ENCODE results near the gene HGFAC.

HGFAC gene

DNA sequence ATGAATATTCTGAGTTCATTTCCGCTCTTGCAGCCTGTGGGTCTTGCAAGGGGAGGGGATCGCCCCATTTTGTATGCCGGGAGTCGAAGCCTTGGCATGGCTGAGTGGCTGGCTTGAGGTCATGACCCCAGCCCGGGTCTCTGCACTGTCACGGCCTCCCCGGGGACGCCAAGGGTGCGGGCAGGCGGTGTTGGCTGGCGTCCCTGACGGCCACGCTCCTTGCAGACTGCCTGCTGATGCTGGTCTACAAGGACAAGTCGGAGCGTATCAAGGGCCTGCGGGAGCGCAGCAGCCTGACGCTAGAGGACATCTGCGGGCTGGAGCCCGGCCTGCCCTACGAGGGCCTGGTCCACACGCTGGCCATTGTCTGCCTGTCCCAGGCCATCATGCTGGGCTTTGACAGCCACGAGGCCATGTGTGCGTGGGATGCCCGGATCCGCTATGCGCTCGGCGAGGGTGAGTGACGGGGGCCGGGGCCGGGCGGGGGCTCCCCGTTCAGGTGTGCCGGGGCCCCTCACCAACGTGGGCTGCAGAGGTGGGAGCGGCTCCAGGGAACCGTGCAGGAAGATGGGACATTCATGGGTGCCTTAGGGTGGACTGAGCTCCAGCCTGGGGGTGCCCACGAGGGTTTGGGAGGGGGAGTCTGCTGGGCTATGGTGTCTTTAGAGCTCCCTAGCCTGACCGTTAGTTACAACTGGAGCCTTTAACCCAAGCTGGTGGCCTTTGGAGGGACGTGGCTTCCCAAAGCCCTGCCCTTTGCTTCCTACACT, 31.6 kb downstream of the HGFAC start:
- no peak for DNase-seq (ENCODE audit: low read depth in 2 of 2)

DNA sequence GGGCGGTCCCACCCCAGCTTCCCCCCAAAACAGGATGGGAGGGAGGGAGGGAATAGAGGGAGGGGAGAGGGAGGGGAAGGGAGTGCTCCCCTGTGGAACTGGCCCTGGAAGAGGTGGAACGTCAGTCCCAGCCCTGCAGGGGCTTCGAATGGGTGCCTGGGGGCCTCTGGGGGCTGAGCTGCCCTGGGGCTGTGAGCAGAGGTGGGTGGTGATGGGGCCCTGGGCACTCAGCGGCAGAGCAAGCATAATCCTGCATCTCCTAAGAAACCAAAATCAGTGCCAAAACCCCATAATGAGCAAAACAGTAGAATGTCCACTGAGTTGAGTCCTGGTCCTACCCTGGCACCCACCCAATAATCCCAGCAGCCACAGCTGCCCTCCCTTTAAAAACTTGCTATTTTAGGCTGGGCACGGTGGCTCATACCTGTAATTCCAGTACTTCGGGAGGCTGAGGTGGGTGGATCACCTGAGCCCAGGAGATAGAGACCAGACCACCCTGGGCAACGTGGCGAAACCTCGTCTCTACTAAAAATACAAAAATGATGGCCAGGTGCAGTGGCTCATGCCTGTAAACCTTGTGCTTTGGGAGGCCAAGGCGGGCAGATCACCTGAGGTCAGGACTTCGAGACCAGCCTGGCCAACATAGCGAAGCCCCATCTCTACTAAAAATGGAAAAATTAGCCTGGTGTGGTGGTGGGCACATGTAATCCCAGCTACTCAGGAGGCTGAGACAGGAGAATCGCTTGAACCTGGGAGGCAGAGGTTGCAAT, 32.4 kb downstream of the HGFAC start:
- DNase-seq (ENCODE audit: low read depth in 2 of 2), result no peak

DNA sequence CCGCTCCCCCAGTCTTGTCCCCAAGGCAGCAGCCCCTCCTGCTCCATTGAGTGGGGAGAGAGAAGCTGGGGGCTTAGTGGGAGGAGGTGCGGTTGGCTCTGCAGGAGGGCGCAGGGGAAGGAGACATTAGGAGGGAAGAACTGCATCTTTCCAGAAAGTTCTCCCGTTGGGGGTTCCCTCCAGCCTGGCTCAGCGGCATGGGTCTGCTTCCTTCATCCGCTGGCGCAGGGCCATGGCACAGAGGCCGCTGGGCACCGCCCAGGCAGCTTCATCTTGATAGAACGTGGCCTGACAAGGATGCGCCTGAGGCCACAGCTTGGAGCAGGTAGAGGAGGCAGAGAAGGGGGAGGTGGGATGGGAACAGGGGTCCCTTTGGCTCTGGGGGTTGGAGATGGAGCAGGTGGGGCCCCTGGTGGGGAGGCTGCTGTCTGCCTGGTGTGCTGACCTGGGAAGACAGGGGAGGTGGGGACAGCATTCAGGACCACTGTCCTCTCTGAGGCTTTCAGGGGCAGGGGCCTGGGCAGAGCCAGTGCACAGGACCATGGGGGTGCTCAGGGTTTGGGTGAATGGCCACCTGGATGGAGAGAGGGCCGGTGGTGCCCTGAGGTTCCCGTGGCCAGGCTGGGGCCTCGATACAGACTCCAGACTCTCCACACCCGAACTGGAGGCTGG, 33.4 kb downstream of the HGFAC start:
- no peak for DNase-seq (ENCODE audit: low read depth in 2 of 2)

DNA sequence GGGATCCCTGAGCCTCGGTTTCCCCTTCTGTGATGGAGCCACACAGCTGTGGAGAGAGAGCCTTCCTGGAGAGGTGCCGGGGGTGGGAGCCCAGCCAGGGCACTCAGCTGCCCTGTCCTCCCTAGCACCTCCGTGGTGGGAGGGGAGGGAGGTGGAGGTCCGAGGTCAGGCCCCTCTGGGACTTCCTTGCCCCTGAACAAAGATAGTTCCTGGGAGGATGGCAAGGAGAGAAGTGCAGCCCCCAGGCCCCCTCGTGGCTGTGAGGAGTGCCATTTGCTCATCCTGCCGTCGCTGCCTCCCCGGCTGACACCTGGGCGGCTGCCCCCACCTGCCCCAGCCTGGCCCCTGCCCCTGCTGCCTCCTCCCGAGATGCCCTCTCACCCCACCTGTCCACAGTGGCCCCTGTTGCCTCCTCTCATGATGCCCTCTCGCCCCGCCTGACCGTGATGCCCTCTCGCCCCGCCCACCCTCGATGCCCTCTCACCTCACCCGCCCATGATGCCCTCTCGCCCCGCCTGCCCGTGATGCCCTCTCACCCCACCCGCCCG, 34.0 kb downstream of the HGFAC start:
- DNase-seq (ENCODE audit: low read depth in 2 of 2), result no peak

DNA sequence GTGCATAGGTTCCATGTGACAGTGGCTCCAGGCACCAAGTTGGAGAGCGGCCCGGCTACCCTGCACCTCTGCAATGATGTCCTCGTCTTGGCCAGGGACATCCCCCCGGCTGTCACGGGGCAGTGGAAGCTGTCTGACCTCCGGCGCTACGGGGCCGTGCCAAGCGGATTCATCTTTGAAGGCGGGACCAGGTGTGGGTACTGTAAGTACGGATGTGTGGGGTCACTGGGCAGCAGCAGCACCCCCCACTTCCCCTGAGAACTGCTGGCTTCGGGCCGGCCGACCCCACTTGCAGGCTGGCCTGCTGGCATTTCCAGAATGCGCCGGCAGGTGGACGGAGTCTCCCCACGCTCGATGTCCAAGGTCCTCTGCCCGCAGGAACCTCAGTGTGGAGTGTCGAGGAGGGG, 34.6 kb downstream of the HGFAC start:
- no peak for DNase-seq (ENCODE audit: low read depth in 2 of 2)

DNA sequence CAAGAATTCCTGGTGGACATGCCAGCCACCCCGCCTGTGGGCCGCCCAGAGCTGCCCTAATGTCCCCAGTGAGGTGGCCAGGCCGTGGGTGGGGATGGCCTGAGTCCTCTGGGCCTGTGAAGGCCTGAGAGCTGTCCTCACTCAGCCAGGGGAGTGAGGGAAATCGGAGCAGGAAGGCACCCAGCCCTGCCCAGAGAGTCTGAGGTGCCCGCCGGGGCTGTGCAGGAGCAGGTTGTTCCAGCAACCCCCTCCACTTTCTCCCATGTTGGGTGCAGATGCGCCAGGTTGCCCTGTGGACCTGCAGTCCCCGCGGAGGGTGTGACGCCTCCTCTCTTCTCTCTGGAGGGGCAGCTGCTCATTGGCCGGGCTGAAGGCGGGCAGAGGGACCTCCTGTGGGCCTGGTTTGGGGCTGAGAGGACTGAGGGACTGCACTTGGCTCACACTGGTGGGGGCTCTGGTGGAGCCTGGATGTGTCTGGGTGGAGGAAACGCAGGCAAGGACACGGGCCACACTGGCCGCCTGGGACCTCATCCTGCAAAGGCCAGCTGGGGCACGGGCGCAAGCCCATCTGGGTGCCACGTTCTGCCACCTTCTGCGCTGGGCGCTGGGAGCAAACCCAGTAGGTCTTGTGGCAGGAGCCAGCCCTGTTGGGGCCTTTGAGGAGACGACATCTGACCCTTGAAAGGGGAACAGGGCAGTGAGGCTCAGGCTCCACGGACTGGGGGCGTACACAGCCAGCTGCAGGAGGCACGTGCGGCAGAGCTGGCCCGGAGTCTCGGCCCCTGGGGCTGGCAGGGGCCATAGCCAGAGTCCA, 35.4 kb downstream of the HGFAC start:
- no peak for DNase-seq (ENCODE audit: low read depth in 2 of 2)

DNA sequence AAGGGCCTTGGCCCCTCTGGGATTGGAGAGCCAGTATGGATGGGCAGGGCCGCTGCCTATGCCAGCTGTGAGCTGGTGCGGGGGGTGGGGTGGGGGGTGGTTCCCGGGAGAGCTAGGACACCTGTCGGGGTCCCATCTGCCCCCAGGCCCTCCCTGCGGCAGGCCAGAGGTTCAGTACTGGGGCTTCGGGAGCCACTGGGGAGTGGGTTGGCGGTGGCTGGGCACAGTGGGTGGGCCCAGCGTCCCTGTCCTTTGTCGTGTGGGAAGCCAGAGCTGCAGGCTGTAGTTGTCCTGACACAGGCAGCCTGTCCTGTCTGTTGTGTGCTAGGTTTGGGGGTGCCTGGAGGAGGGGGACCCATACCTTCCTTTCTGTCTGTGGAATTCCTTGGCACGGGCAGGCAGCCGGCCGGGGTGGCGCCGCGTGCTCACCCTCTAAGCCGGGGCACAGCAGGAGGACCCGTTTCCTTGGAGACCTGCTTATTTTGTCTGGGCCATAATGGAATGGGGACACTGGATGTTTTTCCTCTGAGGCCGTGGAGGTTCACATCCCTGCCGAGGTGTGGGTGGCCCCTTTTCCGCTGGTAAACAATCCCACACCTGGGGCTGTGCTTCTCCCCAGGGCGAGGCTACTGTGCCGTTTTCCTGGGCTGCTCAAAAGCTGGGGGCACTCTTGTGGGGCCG, 36.1 kb downstream of the HGFAC start:
- no peak for DNase-seq (ENCODE audit: low read depth in 2 of 2)

DNA sequence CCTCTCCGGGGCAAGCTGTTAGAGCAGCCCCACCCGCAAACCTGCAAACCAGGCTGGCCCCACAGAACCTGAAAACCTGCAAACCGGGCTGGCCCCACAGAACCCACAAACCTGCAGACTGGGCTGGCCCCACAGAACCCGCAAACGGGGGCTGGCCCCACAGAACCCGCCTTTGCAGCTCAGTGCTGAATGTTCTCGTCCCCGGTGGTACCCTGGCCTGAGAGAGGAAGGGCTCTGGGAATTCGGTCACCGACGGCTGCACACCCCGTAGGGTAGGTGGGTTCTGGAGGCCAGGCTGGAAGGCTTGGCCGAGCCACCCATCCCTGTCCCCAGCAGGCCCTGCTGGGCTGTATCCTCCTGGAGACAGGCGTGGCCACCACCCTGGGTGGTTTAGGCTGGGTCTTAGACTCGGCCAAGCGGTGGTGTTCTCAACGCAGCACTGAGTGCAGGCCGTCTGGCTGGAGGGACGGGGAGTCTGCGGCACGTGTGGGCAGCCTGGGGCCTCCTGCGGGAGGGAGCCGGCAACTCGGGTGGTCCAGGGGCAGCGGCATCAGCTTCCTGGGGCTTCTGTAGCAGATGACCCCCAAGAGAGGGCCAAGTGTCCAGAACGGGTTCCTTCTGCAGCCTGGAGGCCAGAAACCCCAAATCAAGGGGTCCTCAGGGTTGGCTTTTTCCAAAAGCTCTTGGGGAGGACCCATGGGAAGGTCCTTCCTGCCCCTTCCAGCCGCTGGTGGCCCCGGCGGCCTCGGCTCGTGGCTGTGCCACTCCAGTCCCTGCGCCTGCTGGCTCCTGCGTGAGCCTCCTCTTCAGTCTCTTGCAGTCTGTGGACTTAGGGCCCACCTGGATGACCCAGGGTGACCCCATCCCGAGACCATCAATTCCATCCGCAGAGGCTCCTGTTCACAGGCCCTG, 36.9 kb downstream of the HGFAC start:
- no peak for DNase-seq (ENCODE audit: low read depth in 2 of 2)

DNA sequence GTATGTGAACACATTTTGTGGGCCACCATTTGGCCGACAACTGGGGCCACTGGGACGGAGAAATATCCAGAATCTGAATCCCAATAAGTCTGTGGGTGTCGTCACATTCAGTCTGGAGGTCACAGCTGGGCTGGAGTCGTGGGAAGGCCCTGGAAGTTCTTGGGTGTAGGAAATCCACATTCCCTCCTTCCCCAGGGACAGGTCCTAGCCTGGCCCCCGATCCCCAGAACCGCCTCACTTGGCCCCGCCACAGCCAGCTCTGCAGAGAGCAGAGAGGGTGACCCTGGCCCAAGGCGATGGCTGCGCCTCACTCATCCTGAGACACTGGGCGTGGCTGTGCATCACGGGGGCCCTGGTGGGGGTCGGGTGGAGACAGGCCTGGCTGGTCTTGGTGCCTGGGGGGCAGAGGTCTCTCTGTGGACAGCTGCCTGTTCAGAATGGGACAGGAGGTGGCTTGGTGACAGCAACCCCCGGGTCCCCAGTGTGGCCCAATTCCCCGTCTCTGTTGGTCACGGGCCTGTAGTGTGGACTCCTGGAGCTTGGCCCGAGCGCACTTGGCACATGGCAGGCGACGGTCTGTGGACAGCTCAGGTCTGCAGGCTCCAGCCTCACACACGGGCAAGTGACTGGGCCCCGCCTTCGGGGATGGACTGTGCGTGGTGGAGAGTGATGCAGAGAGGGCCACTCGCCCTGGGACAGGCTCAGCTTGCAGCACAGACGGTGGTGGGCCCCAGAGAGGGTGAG, 37.8 kb downstream of the HGFAC start:
- DNase-seq (ENCODE audit: low read depth in 2 of 2), result no peak

DNA sequence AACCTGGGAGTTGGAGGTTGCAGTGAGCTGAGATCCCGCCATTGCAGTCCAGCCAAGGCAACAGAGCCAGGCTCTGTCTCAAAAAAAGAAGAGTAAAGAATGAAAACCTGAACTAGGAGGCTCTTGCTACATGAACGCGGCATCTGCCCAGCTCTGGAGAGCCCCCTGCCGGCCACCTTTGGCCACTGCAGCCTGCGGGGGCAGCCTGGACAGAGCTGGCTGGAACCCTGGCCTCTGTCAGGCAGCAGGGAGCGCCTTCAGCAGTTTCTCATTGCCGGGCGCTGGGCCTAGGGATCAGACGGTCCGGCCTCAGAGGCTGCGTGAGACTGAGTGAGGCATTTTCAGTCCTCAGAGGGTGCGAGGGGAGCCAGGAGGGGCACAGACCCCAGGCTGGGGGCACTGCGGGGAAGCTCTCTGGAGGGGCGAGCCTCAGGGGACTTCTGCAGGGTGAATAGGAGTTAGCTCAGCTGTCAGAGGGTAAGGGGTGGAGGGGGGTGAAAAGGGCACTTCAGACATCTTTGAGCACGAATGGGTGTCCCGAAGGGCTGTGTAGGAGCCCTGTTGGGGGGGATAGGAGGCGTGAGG, 38.9 kb downstream of the HGFAC start:
- DNase-seq (ENCODE audit: low read depth in 2 of 2), result peak; percentile 35 to 52

DNA sequence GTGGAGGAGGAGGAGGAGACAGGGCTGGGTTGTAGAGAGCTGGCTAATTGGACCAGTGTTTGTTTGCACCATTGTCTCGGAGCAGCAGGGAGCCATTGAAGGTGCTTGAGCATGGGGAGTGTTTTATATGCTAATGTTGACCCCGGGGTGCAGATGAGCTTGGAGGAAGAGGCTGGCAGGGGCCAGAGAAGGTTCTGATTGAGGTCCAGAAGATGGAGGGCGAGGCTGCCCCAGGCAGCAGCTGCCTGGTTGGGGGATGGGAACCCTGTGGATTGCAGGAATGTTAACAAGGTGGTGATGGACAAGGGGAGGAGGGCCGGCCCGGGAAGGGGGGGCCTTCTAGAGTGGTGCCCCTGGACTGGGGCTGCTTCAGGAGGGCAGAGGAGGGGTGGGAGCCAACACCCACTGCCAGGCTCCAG, 39.4 kb downstream of the HGFAC start:
- no peak for DNase-seq (ENCODE audit: low read depth in 2 of 2)

DNA sequence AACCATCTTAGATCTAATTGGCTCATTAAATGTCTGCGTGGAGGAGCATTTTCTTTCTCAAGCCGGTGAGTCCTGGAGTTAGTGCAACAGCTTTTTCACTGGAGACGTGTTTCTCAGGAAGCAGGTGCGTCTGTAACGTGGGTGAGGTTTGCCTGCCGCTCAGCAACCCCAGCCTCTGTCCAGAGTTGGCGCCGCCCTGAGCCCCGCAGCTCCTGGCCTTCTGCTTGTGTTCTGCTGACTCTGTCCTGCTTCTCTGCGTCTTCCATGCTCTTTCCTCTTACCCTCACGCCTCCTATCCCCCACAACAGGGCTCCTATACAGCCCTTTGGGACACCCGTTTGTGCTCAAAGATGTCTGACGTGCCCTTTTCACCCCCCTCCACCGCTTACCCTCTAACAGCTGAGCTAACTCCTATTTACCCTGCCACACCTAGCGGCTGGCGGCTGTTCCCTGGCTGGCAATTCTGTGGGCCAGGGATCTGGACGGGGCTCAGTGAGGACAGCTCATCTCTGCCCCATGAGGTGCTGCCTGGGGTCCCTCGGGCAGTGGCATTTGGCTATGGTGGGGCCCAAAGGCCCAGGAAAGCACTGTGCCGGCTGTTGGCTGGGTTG, 40.1 kb downstream of the HGFAC start:
- no peak for DNase-seq (ENCODE audit: low read depth in 2 of 2)

DNA sequence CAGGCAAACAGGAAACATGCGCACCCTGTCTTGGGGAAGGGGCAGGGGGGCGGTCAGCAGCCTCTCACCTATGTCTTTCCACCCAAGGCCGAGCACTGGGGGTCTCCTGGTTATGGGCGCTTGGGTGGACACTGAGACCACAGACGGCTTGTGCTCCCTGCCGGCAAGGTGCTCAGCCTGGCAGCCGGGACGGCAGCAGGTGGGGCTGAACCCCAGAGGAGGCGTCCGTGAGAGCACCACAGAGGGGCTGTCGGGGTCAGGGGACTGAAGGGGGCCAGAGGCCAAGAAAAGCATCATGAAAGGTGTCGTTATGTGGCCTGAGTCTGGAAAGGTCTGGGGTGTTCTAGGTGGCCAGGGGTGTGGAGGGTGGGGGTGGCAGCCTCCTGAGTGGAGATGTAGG, 40.9 kb downstream of the HGFAC start:
- DNase-seq (ENCODE audit: low read depth in 2 of 2), result no peak

DNA sequence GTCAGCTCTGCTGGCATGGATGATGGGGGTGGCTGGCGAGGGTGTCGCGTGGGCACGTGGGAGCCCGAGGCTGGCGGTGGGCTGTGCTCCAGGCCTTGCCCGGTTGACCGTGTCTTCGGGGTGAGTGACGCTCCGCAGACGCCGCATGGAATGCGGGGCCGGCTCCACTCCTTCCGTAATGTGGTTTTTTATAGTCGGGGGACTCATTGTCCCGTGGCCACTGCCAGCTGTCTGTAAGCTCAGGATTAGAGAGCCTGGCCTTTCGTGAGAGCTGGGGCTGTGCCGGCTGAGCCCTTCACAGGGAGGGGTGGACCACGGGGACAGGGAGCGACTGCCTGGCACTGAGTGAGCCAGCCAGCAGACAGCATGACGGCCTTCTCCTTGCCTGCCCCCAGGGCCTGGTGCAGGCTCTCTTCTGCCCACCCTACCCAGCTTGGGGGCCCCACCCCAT, 41.7 kb downstream of the HGFAC start:
- no peak for DNase-seq (ENCODE audit: low read depth in 2 of 2)

DNA sequence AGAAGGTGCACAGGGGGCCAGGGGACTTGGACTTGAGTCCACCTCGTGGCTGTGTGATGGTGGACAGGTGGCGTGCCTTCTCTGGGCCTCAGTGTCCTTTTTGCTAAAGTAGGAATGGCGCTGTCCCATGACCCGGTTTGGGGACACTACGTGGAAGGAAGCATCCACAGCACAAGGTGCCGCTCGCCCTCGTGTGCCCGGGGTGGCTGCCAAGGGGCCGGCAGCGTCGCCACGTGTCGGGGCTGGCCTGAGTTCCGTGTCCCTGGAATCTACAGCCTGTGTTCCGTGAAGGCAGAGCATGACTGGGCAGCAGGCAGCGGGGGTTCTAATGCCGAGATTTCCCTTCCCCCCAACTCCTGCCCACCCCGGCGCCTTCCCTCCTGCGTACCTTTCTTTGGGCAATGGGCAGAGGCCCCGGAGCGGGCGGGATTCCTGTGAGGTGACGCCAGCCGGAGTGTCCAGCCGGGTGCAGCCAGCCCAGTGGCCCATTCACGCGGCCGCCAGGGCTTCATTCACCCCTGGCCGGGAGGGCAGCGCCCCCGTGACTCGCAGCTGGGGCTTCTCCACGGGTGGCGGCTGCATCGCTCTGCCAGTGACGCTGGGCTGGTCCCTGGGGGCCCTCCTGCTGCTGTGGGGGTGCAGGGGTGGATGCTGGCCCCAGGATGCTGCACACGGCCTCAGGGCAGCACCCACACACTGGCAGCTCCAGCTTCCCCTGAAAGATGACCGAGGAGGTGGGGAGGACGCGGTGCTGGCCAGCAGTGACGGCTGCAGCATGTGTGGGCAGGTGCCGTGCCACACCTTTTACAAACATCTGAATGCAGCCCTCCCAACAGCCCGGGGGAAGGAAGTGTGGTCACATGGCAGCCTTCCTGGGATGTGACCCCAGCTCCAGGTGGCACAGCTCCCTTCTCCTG, 42.5 kb downstream of the HGFAC start:
- DNase-seq (ENCODE audit: low read depth in 2 of 2), result no peak

DNA sequence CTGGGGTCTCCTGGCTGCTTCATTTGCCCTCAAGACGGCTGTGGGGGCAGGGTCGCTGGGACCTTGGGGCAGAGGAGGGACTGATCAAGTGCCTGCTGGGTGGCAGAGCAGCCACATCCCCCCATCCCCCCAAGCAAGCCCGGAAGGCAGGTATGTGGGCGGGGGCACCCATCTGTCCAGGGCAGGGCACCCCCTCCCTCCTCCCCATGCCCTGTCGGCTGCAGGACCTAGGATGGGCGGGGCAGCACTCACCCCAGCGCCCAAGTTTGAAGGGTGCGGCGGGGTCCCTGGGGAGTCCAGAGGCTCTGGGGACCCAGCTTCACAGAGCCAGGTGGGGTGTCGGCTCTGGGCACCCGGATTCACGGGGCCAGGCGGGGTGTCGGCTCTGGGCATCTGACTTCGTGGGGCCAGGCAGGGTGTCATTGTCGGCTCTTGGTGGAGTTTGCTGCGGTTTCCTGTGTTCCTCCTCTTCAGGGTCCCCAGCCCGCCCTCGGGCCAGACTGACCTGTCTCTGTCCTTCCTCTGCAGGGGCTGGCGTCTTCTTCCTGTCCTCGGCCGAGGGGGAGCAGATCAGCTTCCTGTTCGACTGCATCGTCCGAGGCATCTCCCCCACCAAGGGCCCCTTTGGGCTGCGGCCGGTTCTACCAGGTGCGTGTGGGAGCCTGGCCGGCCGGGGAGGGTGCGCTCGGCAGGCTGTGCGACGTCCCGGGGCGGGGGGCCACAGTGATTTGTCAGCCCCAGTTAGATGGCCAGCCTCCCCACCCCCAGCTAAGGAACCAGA, 43.4 kb downstream of the HGFAC start:
- no peak for DNase-seq (ENCODE audit: low read depth in 2 of 2)
